Activated naive CD4-positive, alpha-beta T cell treated with anti-CD3 and anti-CD28 coated beads, Interleukin-2, amount 10 ng/mL, durations not matched to agents 7 days and 5 days (primary cell): ENCODE data around the gene BLOC1S1.
A peak's percentile ranks its signal among the peaks of the same experiment; 100 is the strongest.

Experiments
- CTCF ChIA-PET: fragments of 350-600 bp; sonication (Branson Sonifier 250); formaldehyde crosslinking; loops from one replicate; lab custom pipeline; 2021; ENCODE audit warnings: antibody characterized with exemption; lab: Charles Lee
- DNase-seq: peaks from one replicate; pipeline ENCODE4 v3.0.0-alpha.2; 2020
- H3K27ac Mint-ChIP-seq: one replicate; pipeline ENCODE4 v1.8.0; 2021; ENCODE audit warnings: mild to moderate bottlenecking, moderate library complexity, mixed read lengths
- H3K27me3 Mint-ChIP-seq: one replicate; pipeline ENCODE4 v1.8.0; 2021; ENCODE audit warnings: mild to moderate bottlenecking, mixed read lengths
- H3K36me3 Mint-ChIP-seq: one replicate; pipeline ENCODE4 v1.8.0; 2021; ENCODE audit warnings: mixed read lengths
- H3K4me1 Mint-ChIP-seq: one replicate; pipeline ENCODE4 v1.8.0; 2021; ENCODE audit warnings: mixed read lengths
- H3K4me3 Mint-ChIP-seq: one replicate; pipeline ENCODE4 v1.8.0; 2021; ENCODE audit warnings: mild to moderate bottlenecking, moderate library complexity, mixed read lengths
- H3K9me3 Mint-ChIP-seq: one replicate; pipeline ENCODE4 v1.8.0; 2021; ENCODE audit warnings: mixed read lengths

Gene BLOC1S1

DNA sequence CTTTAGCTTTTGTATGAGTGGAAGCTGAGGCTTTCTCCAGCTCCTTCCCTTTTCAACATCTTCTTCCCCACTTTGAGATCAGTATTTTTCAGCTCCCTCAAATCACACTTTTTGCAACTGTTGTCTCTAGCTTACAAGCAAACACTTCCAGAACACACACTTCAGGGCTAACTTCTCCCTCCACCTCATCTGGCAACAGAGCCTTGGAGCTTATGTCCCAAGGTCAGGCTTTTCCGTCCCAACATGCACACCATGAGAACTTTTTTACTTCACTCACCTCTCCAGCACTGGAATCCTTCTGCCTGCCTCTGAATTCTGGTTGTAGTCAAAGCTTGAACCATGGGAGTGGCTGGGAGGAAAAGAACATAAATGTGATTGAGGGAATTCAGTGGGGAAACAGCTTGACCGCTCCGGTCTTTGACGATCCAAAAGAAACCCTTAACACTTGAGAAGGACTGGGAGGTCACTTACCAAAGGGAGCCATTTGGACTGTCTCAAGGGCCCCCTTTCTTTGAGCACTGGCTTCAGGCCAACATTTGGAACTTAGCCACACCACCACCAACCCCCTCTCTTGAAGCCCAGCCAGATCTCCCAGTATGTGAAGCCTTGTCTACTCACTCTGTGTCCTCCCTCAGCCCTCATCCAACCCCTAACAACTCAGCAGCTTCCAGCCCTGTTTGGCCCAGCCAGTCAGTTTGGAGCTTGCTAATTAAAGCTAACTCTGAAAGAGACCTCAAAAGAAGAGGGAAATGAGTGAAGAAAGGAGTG is 3.9 kb upstream of the BLOC1S1 start:
- Mint-ChIP-seq H3K27ac (no peak overlapping the region), H3K9me3 (no peaks in the 10 kb centered on the region), H3K4me1 (peaks cover 33% of the 10 kb centered on the region), H3K36me3 (peaks cover 6% of the 10 kb centered on the region), H3K27me3 (peaks cover 65% of the 10 kb centered on the region), H3K4me3 (no peak overlapping the region)
- CTCF ChIA-PET, result interaction anchor here (0.5 to 1.2 kb wide), 2 partner anchors 13 to 962 kb away, joined by 3 to 4 read pairs; no protein-coding TSS in a partner anchor
- no peak for DNase-seq

DNA sequence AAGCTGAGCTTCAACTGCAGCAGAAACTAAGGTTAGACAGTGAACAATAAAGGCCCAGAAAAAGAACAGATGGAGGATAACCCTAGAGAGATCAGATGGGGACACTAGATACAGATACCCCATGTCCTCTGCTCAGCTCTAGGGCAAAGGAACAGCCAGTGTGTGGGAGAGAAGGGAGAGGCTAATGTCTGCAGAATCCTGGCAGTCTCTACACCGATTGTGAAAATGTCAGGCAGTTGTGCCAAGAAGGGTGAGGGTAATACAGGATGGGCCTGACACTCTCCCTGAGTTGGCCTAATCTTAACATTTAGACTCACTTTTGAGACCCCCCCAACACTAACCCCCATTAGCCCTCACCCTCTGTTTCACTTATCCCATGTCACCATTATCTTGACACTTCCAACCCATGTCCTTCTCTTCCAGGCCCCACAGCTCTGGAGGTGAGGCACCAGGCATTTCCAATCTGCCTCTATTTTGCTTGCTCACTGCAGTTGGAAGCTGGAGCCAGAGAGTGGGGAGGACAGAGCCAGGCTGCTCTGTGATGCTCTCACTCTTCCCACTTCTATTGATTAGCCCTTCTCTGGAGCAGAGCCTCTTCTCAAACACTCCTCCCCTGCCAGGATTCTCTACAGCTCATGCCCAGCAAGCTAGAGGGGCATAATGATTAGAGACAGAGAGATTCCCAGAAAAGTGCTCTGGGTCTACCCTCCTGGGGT is 3.0 kb upstream of the BLOC1S1 start:
- no peak for DNase-seq
- H3K4me1 Mint-ChIP-seq, result peaks cover 37% of the 10 kb centered on the region
- no peak overlapping the region for H3K27ac Mint-ChIP-seq
- peaks cover 57% of the 10 kb centered on the region for H3K27me3 Mint-ChIP-seq
- CTCF ChIA-PET, result no interaction called here
- H3K4me3 Mint-ChIP-seq, result no peak overlapping the region
- H3K9me3 Mint-ChIP-seq, result no peaks in the 10 kb centered on the region
- peaks cover 6% of the 10 kb centered on the region for H3K36me3 Mint-ChIP-seq

DNA sequence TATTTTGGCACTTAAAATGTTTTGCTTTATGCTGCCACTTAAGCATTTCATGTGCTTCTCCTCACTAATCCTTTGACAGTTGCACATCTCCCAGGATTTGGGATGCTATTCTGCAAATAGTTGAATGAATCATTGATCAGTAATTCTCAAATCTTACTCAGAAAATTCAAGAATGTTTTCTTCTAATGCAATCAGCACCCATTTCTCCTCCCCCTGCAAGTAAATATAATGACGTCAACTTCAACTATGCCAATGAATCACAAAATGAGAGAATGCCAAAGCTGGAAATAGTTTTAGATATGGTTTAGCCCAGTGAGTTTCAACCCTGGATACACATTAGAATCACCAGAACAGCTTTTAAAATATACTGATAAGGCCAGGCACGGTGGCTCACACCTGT is 2.1 kb upstream of the BLOC1S1 start:
- Mint-ChIP-seq H3K4me1 (peaks cover 38% of the 10 kb centered on the region), H3K27me3 (peaks cover 48% of the 10 kb centered on the region), H3K9me3 (no peaks in the 10 kb centered on the region), H3K27ac (no peak overlapping the region), H3K4me3 (no peak overlapping the region), H3K36me3 (peaks cover 12% of the 10 kb centered on the region)
- DNase-seq, result no peak
- CTCF ChIA-PET, result no interaction called here

DNA sequence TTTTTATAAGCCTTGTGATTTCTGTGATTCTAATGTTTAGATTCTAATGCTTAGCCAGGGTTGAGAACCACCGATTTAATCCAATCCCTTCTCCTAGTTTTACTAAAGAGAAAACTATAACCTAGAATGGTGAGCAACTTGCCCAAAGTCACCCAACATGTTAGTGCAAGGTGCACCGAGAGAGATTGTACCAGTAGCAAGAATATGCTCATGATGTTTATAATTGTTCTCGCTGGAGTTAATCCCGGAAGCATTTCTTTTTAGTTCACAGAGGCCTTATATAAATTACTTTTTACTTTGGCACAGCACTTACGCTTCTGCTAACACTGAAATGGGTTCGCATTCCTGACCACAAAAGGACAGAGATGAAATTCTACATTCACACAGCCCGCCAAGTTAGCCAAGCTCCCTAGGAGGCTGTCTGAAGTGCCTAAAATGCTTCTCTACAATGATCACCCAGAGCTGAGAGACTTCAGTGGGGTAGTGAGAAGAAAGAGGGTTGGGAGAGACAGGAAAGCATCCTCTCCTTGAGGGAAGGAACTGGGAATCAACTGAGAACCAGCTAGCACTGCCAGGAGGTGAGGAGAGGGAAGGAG is 579 bp upstream of the BLOC1S1 start:
- Mint-ChIP-seq H3K36me3 (peaks cover 16% of the 10 kb centered on the region), H3K9me3 (no peaks in the 10 kb centered on the region), H3K27me3 (peaks cover 33% of the 10 kb centered on the region), H3K4me1 (peaks cover 42% of the 10 kb centered on the region), H3K4me3 (peak overlapping the region; percentile 90), H3K27ac (peak overlapping the region; percentile 94)
- CTCF ChIA-PET, result interaction anchor here (0.7 to 11.3 kb wide), 3 partner anchors 21 to 70 kb away, joined by 3 to 166 read pairs (median 3); no protein-coding TSS in a partner anchor
- no peak for DNase-seq

DNA sequence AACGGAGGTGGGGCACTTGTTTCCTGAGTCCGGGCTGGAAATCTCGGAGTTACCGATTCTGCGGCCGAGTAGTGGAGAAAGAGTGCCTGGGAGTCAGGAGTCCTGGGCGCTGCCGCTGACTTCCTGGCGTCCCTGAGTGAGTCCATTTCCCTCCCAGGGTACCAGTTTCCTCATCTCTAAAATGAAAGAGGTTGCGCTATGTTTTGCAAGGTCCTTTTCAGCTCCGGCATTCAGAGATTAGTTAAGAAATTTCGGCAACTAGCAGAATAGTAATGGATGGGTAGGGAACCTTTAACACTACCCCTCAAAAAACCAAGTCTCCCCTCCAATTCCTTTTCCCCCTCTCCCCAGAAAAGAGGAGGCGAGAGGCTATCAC is 724 bp downstream of the BLOC1S1 start:
- no peaks in the 10 kb centered on the region for H3K9me3 Mint-ChIP-seq

DNA sequence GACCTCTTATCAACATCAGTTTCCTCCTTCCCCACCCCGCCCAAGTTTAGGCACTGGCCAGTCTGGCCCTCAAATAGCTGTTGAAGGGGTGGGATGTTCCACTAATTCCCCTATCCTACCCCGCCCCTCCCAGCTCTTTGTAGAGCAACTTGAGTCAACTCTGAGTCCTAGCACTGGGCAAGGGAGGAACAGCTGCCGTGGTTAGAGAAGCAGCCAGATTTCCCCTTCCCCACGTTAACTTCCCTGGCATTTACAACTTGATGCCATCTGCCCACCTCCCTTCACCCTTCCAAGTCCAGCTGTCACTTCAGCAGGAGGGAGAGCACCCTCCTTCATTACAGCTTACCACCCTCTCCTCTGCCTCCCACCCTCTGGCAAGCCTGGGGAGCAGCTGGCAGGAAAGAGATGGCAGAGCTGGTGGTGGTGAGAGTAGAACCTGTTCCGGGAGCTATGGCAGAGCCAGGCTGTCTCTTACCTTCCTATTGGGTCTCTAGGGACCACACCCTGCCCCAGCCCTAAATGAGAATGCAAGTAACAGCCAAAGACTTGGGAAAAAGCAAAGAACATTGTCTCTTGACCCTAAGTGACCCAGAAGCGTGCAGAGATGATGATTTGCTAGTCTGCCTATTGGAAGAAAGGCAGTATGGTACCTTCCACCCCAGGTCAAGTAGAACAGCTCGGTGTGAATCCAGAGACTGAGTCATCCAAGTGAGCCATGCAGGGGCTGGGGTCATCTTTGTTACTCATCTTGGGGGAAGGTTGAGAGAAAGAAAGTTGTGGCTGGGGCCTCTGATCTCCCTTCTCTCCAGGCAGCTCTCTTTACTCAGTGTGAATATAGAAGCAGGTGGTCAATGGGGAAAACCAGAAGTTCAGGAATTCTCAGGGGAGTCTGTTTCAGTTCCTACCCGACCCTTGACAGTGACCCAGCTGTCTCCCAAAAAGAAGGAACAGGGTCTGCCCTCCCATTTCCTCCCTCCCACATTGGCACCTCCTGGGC is 1.5 kb downstream of the BLOC1S1 start:
- H3K4me1 Mint-ChIP-seq, result peaks cover 49% of the 10 kb centered on the region
- peaks cover 18% of the 10 kb centered on the region for H3K27me3 Mint-ChIP-seq
- peak overlapping the region; percentile 65 for H3K27ac Mint-ChIP-seq
- no peak for DNase-seq
- CTCF ChIA-PET, result interaction anchor here (0.9 to 11.3 kb wide), 4 partner anchors 8 to 73 kb away, joined by 3 to 166 read pairs (median 6); no protein-coding TSS in a partner anchor
- peak overlapping the region; percentile 90 for H3K4me3 Mint-ChIP-seq
- H3K9me3 Mint-ChIP-seq, result no peaks in the 10 kb centered on the region
- H3K36me3 Mint-ChIP-seq, result peaks cover 16% of the 10 kb centered on the region

More for the DNA sequence above, 724 bp downstream of the BLOC1S1 start:
- H3K36me3 Mint-ChIP-seq, result peaks cover 16% of the 10 kb centered on the region
- H3K4me3 Mint-ChIP-seq, result peak overlapping the region; percentile 90
- peak overlapping the region; percentile 94 for H3K27ac Mint-ChIP-seq
- CTCF ChIA-PET, result interaction anchor here (1.2 to 11.3 kb wide), 4 partner anchors 8 to 28 kb away, joined by 3 to 166 read pairs (median 6); no protein-coding TSS in a partner anchor
- DNase-seq, result no peak
- peaks cover 49% of the 10 kb centered on the region for H3K4me1 Mint-ChIP-seq
- peaks cover 26% of the 10 kb centered on the region for H3K27me3 Mint-ChIP-seq

DNA sequence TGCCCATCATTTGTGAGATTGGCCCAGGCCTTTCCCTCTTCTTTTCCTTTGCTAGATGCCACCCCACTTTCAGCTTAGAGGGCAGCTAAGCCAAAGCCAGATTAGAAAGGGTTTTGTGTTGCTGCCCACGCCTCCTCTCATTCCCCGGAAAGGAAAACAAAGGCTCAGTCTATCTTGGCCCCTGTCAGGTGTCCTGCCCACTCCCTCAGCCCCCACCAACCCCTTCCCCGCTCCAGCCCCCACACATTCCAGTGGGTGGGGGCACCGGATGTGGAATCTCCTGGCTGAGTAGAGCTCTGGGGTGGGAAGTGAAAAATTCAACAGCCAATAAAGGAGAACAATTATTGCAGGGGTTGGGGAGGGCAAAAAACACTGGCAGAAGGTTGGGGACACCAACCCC is 2.2 kb downstream of the BLOC1S1 start:
- DNase-seq, result no peak
- Mint-ChIP-seq H3K27ac (peak overlapping the region; percentile 17), H3K27me3 (peaks cover 11% of the 10 kb centered on the region), H3K4me3 (peak overlapping the region; percentile 90), H3K36me3 (peaks cover 16% of the 10 kb centered on the region), H3K9me3 (no peaks in the 10 kb centered on the region), H3K4me1 (peaks cover 49% of the 10 kb centered on the region)
- CTCF ChIA-PET, result interaction anchor here (11.3 kb wide), 1 partner anchor 18 kb away, joined by 166 read pairs; no protein-coding TSS in a partner anchor

DNA sequence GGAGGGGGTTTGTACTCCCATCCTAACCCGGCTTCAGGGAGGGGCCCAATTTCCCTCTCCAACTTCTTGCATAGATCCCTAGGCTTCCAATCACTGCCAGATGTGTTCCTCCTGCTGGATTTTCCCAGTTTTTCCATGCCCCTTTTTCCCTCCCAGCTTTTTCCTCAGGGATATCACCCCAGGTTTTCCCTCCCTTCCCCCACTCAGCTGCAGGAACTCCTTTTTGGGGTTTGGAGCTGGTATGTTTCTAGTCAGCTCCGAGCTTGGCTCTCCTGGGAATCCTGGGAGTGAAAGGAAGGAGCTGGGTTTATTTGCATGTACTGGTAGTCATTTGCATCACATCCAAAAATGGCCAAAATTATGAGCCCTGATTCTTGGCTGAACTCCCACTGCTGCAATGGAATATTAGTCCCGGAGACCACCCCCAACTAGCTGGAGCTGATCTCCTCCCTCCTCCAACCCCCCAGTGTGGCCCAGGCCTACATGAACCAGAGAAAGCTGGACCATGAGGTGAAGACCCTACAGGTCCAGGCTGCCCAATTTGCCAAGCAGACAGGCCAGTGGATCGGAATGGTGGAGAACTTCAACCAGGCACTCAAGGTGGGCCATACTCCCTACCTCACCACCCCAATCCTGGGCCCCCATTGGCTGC is 2.9 kb downstream of the BLOC1S1 start:
- Mint-ChIP-seq H3K27me3 (peaks cover 8% of the 10 kb centered on the region), H3K27ac (peak overlapping the region; percentile 62), H3K36me3 (peaks cover 16% of the 10 kb centered on the region), H3K9me3 (no peaks in the 10 kb centered on the region), H3K4me1 (peaks cover 49% of the 10 kb centered on the region), H3K4me3 (no peak overlapping the region)
- DNase-seq, result no peak
- CTCF ChIA-PET, result interaction anchor here (0.9 to 11.3 kb wide), 2 partner anchors 10 to 17 kb away, joined by 4 to 166 read pairs; partner anchors contain the start of gene CD63

DNA sequence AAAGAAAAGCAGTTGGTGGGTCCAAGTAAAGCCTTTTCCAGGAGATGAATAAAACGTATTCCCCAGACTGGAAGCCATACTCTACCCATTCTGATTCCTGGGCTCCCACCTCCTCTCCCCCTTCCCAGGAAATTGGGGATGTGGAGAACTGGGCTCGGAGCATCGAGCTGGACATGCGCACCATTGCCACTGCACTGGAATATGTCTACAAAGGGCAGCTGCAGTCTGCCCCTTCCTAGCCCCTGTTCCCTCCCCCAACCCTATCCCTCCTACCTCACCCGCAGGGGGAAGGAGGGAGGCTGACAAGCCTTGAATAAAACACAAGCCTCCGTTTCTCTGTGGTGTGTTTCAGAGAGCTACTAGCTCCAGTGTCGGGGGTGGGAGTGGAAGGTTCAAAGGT is 3.5 kb downstream of the BLOC1S1 start:
- Mint-ChIP-seq H3K4me1 (peaks cover 49% of the 10 kb centered on the region), H3K4me3 (no peak overlapping the region), H3K27me3 (peaks cover 8% of the 10 kb centered on the region), H3K27ac (no peak overlapping the region), H3K9me3 (no peaks in the 10 kb centered on the region), H3K36me3 (peaks cover 16% of the 10 kb centered on the region)
- CTCF ChIA-PET, result interaction anchor here (0.9 to 11.3 kb wide), 4 partner anchors 10 to 221 kb away, joined by 3 to 166 read pairs (median 4); partner anchors contain the start of gene CD63
- no peak for DNase-seq

DNA sequence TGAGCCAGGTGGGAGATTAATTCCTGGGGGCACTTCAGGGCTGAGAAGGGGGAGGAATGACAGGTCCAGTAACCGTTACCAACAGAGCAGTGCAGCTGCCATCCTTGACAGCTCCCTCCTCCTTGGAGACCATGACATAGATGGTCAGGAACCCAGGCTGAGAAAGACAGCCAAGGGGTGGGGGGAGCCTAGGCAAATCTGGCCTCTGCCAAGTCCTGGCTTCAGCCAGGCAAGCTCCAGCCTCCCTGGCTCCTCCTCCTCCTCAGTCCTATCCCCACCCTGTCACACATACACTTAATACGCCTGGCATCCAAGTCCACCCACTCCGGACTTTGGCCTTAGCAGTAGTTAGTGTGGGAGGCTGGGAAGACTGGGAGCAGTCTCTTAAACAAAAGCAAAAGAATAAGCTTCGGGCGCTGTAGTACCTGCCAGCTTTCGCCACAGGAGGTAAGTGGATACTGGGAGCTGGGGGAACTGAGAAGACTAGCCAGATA is 4.3 kb downstream of the BLOC1S1 start, which contains the start of gene RDH5:
Gene RDH5 (plus strand): TSS at position 323 of the 494 bp plus-strand sequence. CDS start 792 bp downstream, outside the sequence.
- H3K9me3 Mint-ChIP-seq, result no peaks in the 10 kb centered on the region
- H3K4me1 Mint-ChIP-seq, result peaks cover 54% of the 10 kb centered on the region
- no peak within 1 kb of the TSS for H3K27ac Mint-ChIP-seq
- peaks cover 8% of the 10 kb centered on the region for H3K27me3 Mint-ChIP-seq
- H3K36me3 Mint-ChIP-seq, result peaks cover 20% of the 10 kb centered on the region
- DNase-seq, result no peak
- H3K4me3 Mint-ChIP-seq, result no peak within 1 kb of the TSS
- CTCF ChIA-PET, result interaction anchor here (1.0 to 11.3 kb wide), 4 partner anchors 16 to 220 kb away, joined by 3 to 166 read pairs (median 3); a partner anchor contains a TSS

DNA sequence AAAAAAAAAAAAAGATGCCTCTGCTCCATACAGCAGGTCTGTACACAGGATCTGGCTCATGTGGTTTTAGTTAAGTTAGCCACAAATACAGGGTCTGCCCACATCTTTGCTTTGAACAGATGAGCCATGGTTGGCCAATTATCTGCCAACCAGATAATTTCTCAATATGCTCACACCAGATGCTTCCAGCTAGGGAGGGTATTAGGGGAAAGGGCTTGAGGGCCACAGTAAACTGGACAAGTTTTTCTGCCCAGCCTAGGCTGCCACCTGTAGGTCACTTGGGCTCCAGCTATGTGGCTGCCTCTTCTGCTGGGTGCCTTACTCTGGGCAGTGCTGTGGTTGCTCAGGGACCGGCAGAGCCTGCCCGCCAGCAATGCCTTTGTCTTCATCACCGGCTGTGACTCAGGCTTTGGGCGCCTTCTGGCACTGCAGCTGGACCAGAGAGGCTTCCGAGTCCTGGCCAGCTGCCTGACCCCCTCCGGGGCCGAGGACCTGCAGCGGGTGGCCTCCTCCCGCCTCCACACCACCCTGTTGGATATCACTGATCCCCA is 5.1 kb downstream of the BLOC1S1 start:
- peaks cover 25% of the 10 kb centered on the region for H3K36me3 Mint-ChIP-seq
- CTCF ChIA-PET, result interaction anchor here (0.5 to 11.3 kb wide), 5 partner anchors 15 to 1864 kb away, joined by 3 to 166 read pairs (median 3); a partner anchor contains a TSS
- H3K27ac Mint-ChIP-seq, result no peak overlapping the region
- DNase-seq, result no peak
- no peaks in the 10 kb centered on the region for H3K9me3 Mint-ChIP-seq
- no peak overlapping the region for H3K4me3 Mint-ChIP-seq
- H3K4me1 Mint-ChIP-seq, result peaks cover 49% of the 10 kb centered on the region
- H3K27me3 Mint-ChIP-seq, result peaks cover 1% of the 10 kb centered on the region

DNA sequence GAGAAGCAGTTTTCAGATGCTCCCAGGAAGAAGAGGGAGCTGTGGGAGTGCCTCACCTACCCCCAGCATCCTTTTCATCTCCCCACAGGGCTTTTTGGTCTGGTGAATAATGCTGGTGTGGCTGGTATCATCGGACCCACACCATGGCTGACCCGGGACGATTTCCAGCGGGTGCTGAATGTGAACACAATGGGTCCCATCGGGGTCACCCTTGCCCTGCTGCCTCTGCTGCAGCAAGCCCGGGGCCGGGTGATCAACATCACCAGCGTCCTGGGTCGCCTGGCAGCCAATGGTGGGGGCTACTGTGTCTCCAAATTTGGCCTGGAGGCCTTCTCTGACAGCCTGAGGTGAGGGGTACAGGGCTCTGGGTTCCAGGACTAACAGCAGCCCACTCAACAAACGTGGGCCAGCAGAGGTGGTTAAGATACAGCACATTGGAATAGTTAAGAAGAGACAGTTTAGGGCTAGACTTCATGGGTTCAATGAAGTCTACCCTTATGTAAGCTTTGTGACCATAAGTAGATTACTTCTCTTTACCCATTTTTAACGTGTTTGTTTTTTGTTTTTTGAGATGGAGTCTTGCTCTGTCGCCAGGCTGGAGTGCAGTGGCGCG is 5.9 kb downstream of the BLOC1S1 start:
- no peaks in the 10 kb centered on the region for H3K27me3 Mint-ChIP-seq
- peaks cover 51% of the 10 kb centered on the region for H3K4me1 Mint-ChIP-seq
- CTCF ChIA-PET, result interaction anchor here (11.3 kb wide), 1 partner anchor 14 kb away, joined by 166 read pairs; no protein-coding TSS in a partner anchor
- no peaks in the 10 kb centered on the region for H3K9me3 Mint-ChIP-seq
- H3K36me3 Mint-ChIP-seq, result peaks cover 26% of the 10 kb centered on the region
- DNase-seq, result no peak
- H3K27ac Mint-ChIP-seq, result peak overlapping the region; percentile 52
- no peak overlapping the region for H3K4me3 Mint-ChIP-seq
